K562 (cell line): ENCODE data around the gene DGKB. TPM values are rescaled to one million over a fixed set of nuclear protein-coding genes. Genes with fewer than 3 reads are reported as not detected.

Experiments
- CUX1 ChIP-seq: fragments of 200-800 bp; sonication (Bioruptor generic); IDR thresholded peaks from 2 replicates; pipeline ENCODE4 v1.6.1; 2016; ENCODE audit warnings: missing genetic modification characterization, missing compliant biosample characterization
- ESRRB ChIP-seq: fragments of 250-450 bp; sonication (Bioruptor Pico); IDR thresholded peaks from 2 replicates; pipeline ENCODE4 v1.5.0; 2020; ENCODE audit warnings: mild to moderate bottlenecking, moderate library complexity, borderline replicate concordance
- polyA plus RNA-seq, 8 experiments: library from polyadenylated mRNA; depleted of rRNA in 4 of 8; stranded (reverse) in 5 of 8; unstranded in 3 of 8; fragments of >200 nt; fragmentation: Nextera tagmentation in 2 of 8; fragmentation: Illumina TruSeq in 1 of 8; extraction: Ambion mirVana in 2 of 8; extraction: Trizol in 1 of 8; gene quantifications; 2 replicates each; pipeline versions ENCODE4 v1.2.1 to v1.2.3, GENCODE V29; 2011 to 2014; ENCODE audit warnings: inconsistent platforms in 1 of 8, missing spikeins in 1 of 8
- total RNA-seq, 7 experiments: library from RNA; depleted of rRNA in 6 of 7; stranded (reverse); fragments of >200 nt in 6 of 7; fragmentation: Illumina TruSeq in 2 of 7; extraction: Trizol in 2 of 7; gene quantifications; 2 replicates each; pipeline versions ENCODE4 v1.2.1 to v1.2.3, GENCODE V29; 2011 to 2021; ENCODE audit warnings: low replicate concordance in 1 of 7
- TF ChIP-seq, protein P1 (sequence below): IDR thresholded peaks from 2 replicates; pipeline ENCODE4 v1.6.1; 2011; ENCODE audit warnings: borderline replicate concordance, low read depth, mild to moderate bottlenecking, moderate library complexity, low read length; ENCODE audit not compliant: insufficient read depth, poor library complexity, severe bottlenecking

Gene DGKB
- total and polyA plus RNA-seq, 9 of the 15 experiments (the other 6 are each of a cell fraction or from before 2014, with no cell fraction given), result 0.01 TPM; not detected in 8

DNA sequence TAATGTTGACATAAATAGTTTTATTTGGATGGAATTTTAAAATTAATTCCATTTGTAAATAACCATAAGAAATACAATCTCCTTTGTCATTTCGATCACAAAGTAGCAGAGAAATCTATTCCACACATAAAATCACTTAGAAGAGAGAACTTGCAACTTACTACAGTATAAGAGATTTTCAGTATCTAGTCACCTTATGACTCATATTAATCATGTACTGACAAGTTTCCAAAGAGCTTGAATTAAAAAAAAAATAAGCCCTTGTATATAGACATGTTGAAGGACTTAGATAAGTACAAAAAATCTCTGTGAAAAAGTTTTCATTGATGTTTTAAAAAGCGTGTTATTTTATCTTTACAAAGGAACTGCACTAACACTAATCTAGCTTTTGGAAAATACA, 706.0 kb downstream of the DGKB start (continued):
- no peak for TF ChIP-seq CUX1 (CRISPR knock-in tag)
- TF ChIP-seq ESRRB (CRISPR knock-in tag), result no peak
- TF ChIP-seq, protein P1, sequence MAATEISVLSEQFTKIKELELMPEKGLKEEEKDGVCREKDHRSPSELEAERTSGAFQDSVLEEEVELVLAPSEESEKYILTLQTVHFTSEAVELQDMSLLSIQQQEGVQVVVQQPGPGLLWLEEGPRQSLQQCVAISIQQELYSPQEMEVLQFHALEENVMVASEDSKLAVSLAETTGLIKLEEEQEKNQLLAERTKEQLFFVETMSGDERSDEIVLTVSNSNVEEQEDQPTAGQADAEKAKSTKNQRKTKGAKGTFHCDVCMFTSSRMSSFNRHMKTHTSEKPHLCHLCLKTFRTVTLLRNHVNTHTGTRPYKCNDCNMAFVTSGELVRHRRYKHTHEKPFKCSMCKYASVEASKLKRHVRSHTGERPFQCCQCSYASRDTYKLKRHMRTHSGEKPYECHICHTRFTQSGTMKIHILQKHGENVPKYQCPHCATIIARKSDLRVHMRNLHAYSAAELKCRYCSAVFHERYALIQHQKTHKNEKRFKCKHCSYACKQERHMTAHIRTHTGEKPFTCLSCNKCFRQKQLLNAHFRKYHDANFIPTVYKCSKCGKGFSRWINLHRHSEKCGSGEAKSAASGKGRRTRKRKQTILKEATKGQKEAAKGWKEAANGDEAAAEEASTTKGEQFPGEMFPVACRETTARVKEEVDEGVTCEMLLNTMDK, result no peak
